CD4-positive, alpha-beta T cell treated with Interleukin-2 at 100 ng/mL for 4 hours (primary cell): ENCODE data around the gene PPP1R1A.

Experiments used
- DNase-seq: peaks from one replicate; pipeline ENCODE4 v3.0.0-alpha.2; 2020; ENCODE audit warnings: low spot score

The PPP1R1A gene

GRCh38 chr12:54588110-54588889 lies at the start of gene PPP1R1A:
Gene PPP1R1A, minus strand, starts transcription at chr12:54588659. Its CDS starts 171 bp downstream, at chr12:54588488.
- no peak for DNase-seq

- no peak for DNase-seq
Observed at GRCh38 chr12:54634795-54635194, 46.3 kb upstream of the PPP1R1A start, which contains the start of gene LACRT. Gene LACRT, minus strand, starts transcription at chr12:54634895. Its CDS starts 54 bp downstream, at chr12:54634841.

GRCh38 chr12:54631988-54632728 lies 43.7 kb upstream of the PPP1R1A start:
- no peak for DNase-seq

GRCh38 chr12:54631551-54631950 lies 43.1 kb upstream of the PPP1R1A start:
- no peak for DNase-seq

GRCh38 chr12:54629925-54630324 lies 41.5 kb upstream of the PPP1R1A start:
- DNase-seq = no peak

GRCh38 chr12:54628186-54628846 lies 39.9 kb upstream of the PPP1R1A start:
- DNase-seq = no peak

- DNase-seq = no peak
Observed at GRCh38 chr12:54627304-54627703, 38.8 kb upstream of the PPP1R1A start.

GRCh38 chr12:54625598-54625997 lies 37.1 kb upstream of the PPP1R1A start:
- no peak for DNase-seq

- no peak for DNase-seq
Observed at GRCh38 chr12:54624315-54625279, 36.1 kb upstream of the PPP1R1A start.

GRCh38 chr12:54622463-54623183 lies 34.2 kb upstream of the PPP1R1A start:
- no peak for DNase-seq

- DNase-seq = no peak
Observed at GRCh38 chr12:54616933-54617680, 28.6 kb upstream of the PPP1R1A start.

- DNase-seq = no peak
Observed at GRCh38 chr12:54612225-54612750, 23.8 kb upstream of the PPP1R1A start.

GRCh38 chr12:54611715-54612149 lies 23.3 kb upstream of the PPP1R1A start:
- no peak for DNase-seq

- DNase-seq = no peak
Observed at GRCh38 chr12:54608769-54609168, 20.3 kb upstream of the PPP1R1A start.

- DNase-seq = no peak
Observed at GRCh38 chr12:54608156-54608555, 19.7 kb upstream of the PPP1R1A start.

- no peak for DNase-seq
Observed at GRCh38 chr12:54606556-54606955, 18.1 kb upstream of the PPP1R1A start.

GRCh38 chr12:54605138-54605970 lies 16.9 kb upstream of the PPP1R1A start:
- DNase-seq = no peak

- DNase-seq = no peak
Observed at GRCh38 chr12:54604436-54604835, 16.0 kb upstream of the PPP1R1A start.

- DNase-seq = no peak
Observed at GRCh38 chr12:54603872-54604271, 15.4 kb upstream of the PPP1R1A start.
